ENCODE results near the gene GPC5.
"Not testable (repeated sequence)": the region's sequence is repeated elsewhere in the genome, so short reads cannot be mapped to it uniquely, and the experiment has no call there.

The GPC5 gene

GRCh38 chr13:92418818-92419412 lies 1020.5 kb downstream of the GPC5 start:
- DNase-seq (ENCODE audit: low read depth in 1 of 2, low spot score in 1 of 2), result no peak

- no peak for DNase-seq (ENCODE audit: low read depth in 1 of 2, low spot score in 1 of 2)
Measured at GRCh38 chr13:92429231-92429630, 1030.8 kb downstream of the GPC5 start.

GRCh38 chr13:92433386-92433785 lies 1035.0 kb downstream of the GPC5 start:
- DNase-seq (ENCODE audit: low read depth in 1 of 2, low spot score in 1 of 2), result no peak

- DNase-seq (ENCODE audit: low read depth in 1 of 2, low spot score in 1 of 2), result no peak
Measured at GRCh38 chr13:92433963-92434362, 1035.5 kb downstream of the GPC5 start.

- no peak for DNase-seq (ENCODE audit: low read depth in 1 of 2, low spot score in 1 of 2)
Measured at GRCh38 chr13:92436924-92437323, 1038.5 kb downstream of the GPC5 start.

GRCh38 chr13:92444244-92444643 lies 1045.8 kb downstream of the GPC5 start:
- DNase-seq (ENCODE audit: low read depth in 1 of 2, low spot score in 1 of 2), result no peak

GRCh38 chr13:92451060-92451459 lies 1052.6 kb downstream of the GPC5 start:
- DNase-seq (ENCODE audit: low read depth in 1 of 2, low spot score in 1 of 2), result no peak

GRCh38 chr13:92452840-92453239 lies 1054.4 kb downstream of the GPC5 start:
- DNase-seq (ENCODE audit: low read depth in 1 of 2, low spot score in 1 of 2), result no peak

- no peak for DNase-seq (ENCODE audit: low read depth in 1 of 2, low spot score in 1 of 2)
Measured at GRCh38 chr13:92459306-92459705, 1060.9 kb downstream of the GPC5 start.

- no peak for DNase-seq (ENCODE audit: low read depth in 1 of 2, low spot score in 1 of 2)
Measured at GRCh38 chr13:92460479-92460878, 1062.1 kb downstream of the GPC5 start.

- DNase-seq (ENCODE audit: low read depth in 1 of 2, low spot score in 1 of 2), result no peak
Measured at GRCh38 chr13:92461402-92461801, 1063.0 kb downstream of the GPC5 start.

GRCh38 chr13:92461831-92462230 lies 1063.4 kb downstream of the GPC5 start:
- no peak for DNase-seq (ENCODE audit: low read depth in 1 of 2, low spot score in 1 of 2)

- no peak for DNase-seq (ENCODE audit: low read depth in 1 of 2, low spot score in 1 of 2)
Measured at GRCh38 chr13:92463134-92463533, 1064.7 kb downstream of the GPC5 start.

GRCh38 chr13:92473765-92474475 lies 1075.5 kb downstream of the GPC5 start:
- DNase-seq (ENCODE audit: low read depth in 1 of 2, low spot score in 1 of 2), result no peak

- DNase-seq (ENCODE audit: low read depth in 1 of 2, low spot score in 1 of 2), result no peak
Measured at GRCh38 chr13:92480387-92480786, 1082.0 kb downstream of the GPC5 start.

- DNase-seq (ENCODE audit: low read depth in 1 of 2, low spot score in 1 of 2), result not testable (repeated sequence)
Measured at GRCh38 chr13:92482790-92483189, 1084.4 kb downstream of the GPC5 start.

- no peak for DNase-seq (ENCODE audit: low read depth in 1 of 2, low spot score in 1 of 2)
Measured at GRCh38 chr13:92483894-92484293, 1085.5 kb downstream of the GPC5 start.

GRCh38 chr13:92487238-92487637 lies 1088.8 kb downstream of the GPC5 start:
- no peak for DNase-seq (ENCODE audit: low read depth in 1 of 2, low spot score in 1 of 2)

GRCh38 chr13:92488249-92488852 lies 1089.9 kb downstream of the GPC5 start:
- no peak for DNase-seq (ENCODE audit: low read depth in 1 of 2, low spot score in 1 of 2)

GRCh38 chr13:92491839-92492238 lies 1093.4 kb downstream of the GPC5 start:
- DNase-seq (ENCODE audit: low read depth in 1 of 2, low spot score in 1 of 2), result no peak

GRCh38 chr13:92494915-92495314 lies 1096.5 kb downstream of the GPC5 start:
- DNase-seq (ENCODE audit: low read depth in 1 of 2, low spot score in 1 of 2), result no peak

GRCh38 chr13:92500192-92500591 lies 1101.8 kb downstream of the GPC5 start:
- DNase-seq (ENCODE audit: low read depth in 1 of 2, low spot score in 1 of 2), result no peak

GRCh38 chr13:92510416-92510815 lies 1112.0 kb downstream of the GPC5 start:
- no peak for DNase-seq (ENCODE audit: low read depth in 1 of 2, low spot score in 1 of 2)

Data from stimulated activated CD4-positive, alpha-beta T cell treated with anti-CD3 and anti-CD28 coated beads, Interleukin-15, amount 100 ng/mL, for 1 hour (primary cell).